ENCODE data around the gene PIGT.

GRCh38 chr20:45456632-45457031, 40.7 kb downstream of the PIGT start:
- TF ChIP-seq CTCF (IDR thresholded peaks at IDR 0.05) (no peak), POLR2A (IDR thresholded peaks at IDR 0.05) (no peak)
